Ishikawa (cell line): ENCODE data around the gene ARID1B.

Experiments used
- EGR1 ChIP-seq: IDR thresholded peaks from 2 replicates; pipeline ENCODE4 v1.6.1; 2012
- EP300 ChIP-seq: IDR thresholded peaks from 2 replicates; pipeline ENCODE4 v1.6.1; 2012; ENCODE audit warnings: borderline replicate concordance
- FOXM1 ChIP-seq: IDR thresholded peaks from 2 replicates; pipeline ENCODE4 v1.6.1; 2012; ENCODE audit warnings: low read depth, borderline replicate concordance
- NFIC ChIP-seq: IDR thresholded peaks from 2 replicates; pipeline ENCODE4 v1.6.1; 2012
- RAD21 ChIP-seq: IDR thresholded peaks from 2 replicates; pipeline ENCODE4 v1.6.1; 2012; ENCODE audit warnings: low read depth
- TAF1 ChIP-seq: IDR thresholded peaks from 2 replicates; pipeline ENCODE4 v1.6.1; 2012; ENCODE audit warnings: low read depth, mild to moderate bottlenecking
- TEAD4 ChIP-seq: IDR thresholded peaks from 2 replicates; pipeline ENCODE4 v1.6.1; 2012
- USF1 ChIP-seq: IDR thresholded peaks from 2 replicates; pipeline ENCODE4 v1.6.1; 2012
- ZBTB7A ChIP-seq: IDR thresholded peaks from 2 replicates; pipeline ENCODE4 v1.6.1; 2012; ENCODE audit warnings: low read depth
- TF ChIP-seq, protein P1 (sequence below): IDR thresholded peaks from 2 replicates; pipeline ENCODE4 v1.6.1; 2012
- TF ChIP-seq, protein P2 (sequence below): IDR thresholded peaks from 2 replicates; pipeline ENCODE4 v1.6.1; 2012; ENCODE audit warnings: low read depth, mild to moderate bottlenecking

DNA sequence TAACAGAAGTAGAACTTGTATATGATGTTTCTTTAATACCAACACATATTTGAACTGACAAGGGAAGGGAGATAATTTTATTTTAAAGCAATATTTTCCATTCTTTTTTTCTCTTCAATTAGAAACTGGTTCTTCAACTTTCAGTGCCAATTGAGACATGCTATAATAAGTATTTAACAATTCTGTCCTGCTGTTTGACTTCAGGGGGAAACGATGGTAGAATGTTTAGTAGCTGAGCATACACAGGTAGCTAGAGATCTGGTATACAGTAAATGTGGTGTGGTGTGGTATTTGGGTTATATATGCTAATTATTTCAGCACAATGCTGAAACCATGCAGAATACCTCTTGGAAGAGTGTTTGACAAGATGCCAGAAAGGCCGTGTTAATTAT lies 156.9 kb downstream of the ARID1B start:
- TF ChIP-seq, protein P1, sequence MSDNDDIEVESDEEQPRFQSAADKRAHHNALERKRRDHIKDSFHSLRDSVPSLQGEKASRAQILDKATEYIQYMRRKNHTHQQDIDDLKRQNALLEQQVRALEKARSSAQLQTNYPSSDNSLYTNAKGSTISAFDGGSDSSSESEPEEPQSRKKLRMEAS, result peak; percentile 33
- TF ChIP-seq TAF1, result no peak
- no peak for TF ChIP-seq RAD21
- TF ChIP-seq, protein P2, sequence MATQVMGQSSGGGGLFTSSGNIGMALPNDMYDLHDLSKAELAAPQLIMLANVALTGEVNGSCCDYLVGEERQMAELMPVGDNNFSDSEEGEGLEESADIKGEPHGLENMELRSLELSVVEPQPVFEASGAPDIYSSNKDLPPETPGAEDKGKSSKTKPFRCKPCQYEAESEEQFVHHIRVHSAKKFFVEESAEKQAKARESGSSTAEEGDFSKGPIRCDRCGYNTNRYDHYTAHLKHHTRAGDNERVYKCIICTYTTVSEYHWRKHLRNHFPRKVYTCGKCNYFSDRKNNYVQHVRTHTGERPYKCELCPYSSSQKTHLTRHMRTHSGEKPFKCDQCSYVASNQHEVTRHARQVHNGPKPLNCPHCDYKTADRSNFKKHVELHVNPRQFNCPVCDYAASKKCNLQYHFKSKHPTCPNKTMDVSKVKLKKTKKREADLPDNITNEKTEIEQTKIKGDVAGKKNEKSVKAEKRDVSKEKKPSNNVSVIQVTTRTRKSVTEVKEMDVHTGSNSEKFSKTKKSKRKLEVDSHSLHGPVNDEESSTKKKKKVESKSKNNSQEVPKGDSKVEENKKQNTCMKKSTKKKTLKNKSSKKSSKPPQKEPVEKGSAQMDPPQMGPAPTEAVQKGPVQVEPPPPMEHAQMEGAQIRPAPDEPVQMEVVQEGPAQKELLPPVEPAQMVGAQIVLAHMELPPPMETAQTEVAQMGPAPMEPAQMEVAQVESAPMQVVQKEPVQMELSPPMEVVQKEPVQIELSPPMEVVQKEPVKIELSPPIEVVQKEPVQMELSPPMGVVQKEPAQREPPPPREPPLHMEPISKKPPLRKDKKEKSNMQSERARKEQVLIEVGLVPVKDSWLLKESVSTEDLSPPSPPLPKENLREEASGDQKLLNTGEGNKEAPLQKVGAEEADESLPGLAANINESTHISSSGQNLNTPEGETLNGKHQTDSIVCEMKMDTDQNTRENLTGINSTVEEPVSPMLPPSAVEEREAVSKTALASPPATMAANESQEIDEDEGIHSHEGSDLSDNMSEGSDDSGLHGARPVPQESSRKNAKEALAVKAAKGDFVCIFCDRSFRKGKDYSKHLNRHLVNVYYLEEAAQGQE, result no peak
- TF ChIP-seq FOXM1, result no peak
- peak; percentile 90 for TF ChIP-seq NFIC
- peak; percentile 50; the same call in 1 of the 2 replicates for TF ChIP-seq EP300
- TF ChIP-seq ZBTB7A, result no peak
- no peak for TF ChIP-seq EGR1
- TF ChIP-seq TEAD4, result peak; percentile 55; the same call in 1 of the 2 replicates
- no peak for TF ChIP-seq USF1
